ENCODE data around the gene SCD.

The SCD gene

DNA sequence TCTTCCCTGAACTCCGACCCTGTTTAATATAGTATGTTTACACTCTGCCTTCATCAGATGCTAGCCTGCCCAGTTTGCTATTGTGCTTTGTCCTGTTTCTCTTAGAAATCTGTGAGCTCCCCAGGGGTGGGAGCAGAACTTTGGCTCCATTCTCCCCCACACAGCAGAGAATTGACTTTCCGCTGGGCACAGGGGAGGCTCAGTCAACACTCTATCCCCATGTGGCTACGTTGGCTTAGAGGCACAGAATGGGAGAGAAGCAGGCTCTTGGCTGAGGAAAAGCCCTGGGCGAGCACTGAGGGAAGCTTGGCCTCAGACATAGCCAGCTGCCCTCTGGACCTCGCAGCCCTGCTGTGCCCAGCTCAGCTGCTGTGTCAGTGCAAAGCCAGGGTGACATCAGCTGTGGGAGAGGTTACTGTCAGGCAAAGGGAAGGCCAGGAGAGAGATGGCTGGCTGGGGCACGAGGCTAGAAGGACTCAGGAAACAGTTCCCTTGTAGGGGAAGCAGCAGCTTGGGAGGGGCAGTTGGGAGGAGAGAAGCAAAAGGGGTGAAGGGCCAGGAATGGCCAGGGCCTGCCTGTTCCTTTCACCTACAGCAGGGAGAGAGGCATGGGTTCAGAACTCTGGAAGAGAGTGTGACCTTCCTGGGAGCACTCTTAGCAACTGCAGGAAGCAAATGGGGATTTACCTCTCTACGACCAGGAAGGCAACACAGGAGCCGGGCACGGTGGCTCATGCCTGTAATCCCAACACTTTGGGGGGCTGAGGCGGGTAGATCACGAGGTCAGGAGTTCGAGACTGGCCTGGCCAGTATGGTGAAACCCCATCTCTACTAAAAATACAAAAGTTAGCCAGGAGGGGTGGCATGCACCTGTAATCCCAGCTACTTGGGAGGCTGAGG is 5.8 kb upstream of the SCD start:
- DNase-seq, result peak; percentile 65 to 86 (median 75)

DNA sequence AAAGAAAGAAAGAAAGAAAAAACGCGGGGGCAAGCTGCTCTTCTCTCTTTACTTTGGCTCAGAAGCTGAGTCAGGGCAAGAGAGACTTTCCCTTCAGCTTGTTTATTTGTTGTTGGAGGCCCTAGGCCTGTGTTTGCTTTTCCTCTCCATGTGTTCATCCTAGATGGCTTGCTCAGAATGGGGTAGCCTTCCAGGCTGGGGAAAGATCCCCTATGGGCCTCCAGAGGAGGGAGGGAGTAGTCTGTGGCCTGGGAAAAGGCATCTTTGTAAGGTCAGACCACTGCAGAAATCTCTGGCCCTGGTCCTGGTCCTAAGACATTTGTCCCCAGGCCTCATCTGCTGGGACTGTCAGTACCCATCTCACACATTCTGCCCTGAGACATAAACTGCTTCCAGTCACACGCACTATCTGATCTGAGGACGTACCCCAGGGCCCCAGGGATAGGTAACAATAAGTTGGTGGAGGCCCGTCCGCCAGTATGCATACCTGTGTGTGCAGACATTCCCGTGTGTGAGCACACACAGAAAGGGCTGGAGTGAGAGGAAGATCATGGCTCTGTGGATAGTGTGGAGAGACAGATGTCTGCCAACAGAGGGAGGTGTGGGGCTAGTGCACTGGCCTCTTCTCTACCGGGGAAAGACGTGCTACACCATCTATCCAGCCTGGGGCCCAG is 4.9 kb upstream of the SCD start:
- peak; percentile 51 to 72 (median 58) for DNase-seq

- DNase-seq, result no peak
These were observed 4.4 kb upstream of the SCD start for GRCh38 chr10:100342627-100342972.

GRCh38 chr10:100344241-100344788 is 2.7 kb upstream of the SCD start:
- DNase-seq, result peak in 2 of 3 donors; percentile 31 to 52

DNA sequence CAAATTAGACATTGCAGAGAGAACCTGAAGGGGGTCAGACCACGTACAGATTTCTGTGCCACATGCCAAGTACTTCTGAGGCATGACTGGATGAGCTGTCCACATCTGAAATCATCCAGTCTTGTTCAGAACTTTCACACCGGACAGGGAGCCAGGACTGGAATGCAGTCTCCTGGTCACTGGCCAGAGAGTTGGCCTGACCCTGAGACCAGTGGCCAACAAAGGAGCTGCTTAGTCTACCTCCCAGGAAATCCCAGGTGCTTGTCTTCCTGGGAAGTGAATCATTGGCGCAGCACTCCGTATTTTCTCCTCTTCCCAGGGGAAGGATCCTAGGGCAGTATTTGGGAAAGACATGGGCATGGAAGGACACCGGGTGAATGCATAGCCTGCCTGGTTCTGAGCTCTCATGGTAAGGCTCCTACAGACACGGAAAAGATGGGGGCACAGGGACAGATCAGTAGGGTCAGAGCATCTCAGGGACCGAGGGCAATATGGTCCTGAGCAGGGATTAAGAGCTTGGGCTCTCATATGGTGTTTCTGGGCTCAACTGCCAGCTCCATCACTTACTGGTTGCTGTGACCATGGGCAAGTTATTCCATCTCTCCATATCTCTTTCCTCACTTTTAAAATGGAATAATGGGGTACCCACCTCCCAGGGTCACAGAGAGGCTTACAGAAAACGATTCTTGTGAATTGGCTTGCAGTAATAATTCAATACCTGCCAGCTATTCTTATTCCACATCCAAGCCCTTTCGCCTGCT is 1.3 kb upstream of the SCD start:
- peak in 1 of 3 donors; percentile 22 for DNase-seq

DNA sequence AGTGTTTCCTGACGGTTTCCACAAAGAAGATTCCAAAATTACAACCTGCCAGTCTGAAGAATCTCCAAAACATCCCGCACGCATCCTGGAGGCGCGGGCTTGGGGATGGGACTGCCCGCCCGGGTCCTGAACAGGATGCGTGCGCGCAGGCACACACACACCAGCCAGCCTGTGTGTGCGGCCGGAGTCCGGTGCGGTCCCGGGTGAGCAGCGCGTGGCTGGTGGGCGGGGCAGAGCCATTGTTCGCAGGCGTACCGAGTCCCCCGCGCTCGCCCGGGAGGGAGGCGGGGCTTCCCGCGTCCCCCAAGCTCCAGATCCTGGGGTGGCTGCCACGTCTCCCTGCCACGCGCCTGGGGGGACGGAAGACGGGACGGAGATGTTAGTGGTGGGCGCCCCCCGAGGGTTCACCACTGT is 675 bp upstream of the SCD start:
- DNase-seq, result peak; percentile 53 to 90 (median 60)

DNA sequence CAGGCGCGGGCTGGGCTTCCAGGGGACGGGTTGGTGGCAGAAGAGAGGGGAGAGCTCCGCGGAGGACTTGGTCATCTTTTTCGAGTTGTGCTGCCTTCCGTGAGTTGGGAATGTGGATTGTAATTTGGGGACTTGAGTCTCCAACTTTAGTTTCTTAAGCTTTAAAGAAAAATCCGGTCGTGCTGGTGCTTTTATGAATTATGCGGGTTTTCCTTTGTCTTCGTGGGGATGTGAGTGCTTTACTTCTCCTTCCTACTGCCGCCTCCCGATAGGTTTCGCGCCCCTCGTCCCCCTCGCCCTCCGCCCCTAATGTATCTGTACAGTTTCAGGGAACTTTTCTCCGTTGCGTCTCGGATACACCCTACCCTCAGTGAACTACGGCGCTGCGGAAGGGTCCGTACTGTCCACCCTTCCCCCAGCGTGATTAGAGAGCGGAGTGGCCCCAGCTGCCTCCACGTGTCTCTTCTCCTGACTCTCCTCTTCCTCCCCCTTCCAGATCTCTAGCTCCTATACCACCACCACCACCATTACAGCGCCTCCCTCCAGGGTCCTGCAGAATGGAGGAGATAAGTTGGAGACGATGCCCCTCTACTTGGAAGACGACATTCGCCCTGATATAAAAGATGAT is 649 bp downstream of the SCD start:
- no peak for DNase-seq

GRCh38 chr10:100348389-100348927 is 1.4 kb downstream of the SCD start:
- DNase-seq, result no peak

GRCh38 chr10:100349087-100349486 is 2.1 kb downstream of the SCD start:
- DNase-seq, result no peak

GRCh38 chr10:100349672-100350071 is 2.6 kb downstream of the SCD start:
- DNase-seq, result no peak

DNA sequence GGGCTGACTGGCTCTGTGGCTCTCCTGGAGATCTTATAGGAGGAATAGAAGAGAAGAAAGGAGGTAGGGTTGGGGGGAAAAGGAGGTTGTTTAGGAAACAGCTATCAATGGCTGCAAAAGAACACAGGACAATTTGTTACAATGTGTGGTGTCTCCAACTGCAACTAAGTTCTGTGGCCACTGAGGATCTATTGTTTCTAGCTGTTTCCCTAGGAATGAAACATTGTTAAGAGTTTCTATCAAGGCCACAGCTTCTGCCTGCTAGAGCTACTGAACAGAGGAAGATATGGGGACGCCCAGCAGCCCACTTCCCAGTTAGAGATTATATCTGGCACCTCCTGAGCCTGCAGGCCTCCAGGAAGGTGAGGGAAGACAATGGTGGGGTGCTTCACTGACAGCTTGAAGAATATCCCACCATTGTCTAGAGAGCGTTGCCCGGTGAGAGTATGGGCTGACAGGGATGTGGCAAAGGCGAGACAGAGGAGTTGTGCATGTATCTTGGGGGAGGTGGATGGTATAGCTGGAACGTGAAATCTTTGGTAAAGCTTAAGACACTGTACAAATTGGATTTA is 4.0 kb downstream of the SCD start:
- DNase-seq, result no peak

DNA sequence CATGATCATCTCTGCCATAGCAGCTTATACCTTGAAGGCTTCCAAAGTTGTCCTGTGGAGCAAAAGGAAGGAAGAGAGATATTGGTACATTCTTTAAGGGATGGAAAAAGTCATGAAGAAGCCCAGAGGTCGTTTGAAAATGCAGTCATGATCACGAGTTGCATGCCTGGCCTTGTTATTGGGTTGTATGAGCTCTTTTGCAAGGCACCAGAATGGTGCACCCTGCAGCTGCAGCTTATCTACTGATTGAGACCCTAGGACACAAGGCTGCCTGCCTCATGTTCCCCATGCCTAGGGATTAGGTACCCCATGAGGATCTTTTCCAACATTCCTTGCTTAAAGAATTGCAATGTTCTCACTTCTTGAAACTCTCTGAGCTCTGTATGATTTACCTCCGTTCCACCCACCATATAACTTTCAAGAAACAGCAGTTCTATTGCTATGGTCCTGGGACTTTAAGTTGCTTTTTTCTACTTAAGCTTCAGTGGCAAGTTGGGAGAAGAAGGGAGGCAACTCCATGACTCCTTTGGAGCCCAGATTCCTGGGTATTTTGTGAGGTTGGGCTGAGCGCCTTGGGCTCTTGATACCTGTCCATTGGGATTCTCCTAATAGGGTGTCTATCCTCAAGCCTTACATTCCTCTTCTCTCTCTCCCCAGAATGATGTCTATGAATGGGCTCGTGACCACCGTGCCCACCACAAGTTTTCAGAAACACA is 6.9 kb downstream of the SCD start:
- DNase-seq, result no peak

DNA sequence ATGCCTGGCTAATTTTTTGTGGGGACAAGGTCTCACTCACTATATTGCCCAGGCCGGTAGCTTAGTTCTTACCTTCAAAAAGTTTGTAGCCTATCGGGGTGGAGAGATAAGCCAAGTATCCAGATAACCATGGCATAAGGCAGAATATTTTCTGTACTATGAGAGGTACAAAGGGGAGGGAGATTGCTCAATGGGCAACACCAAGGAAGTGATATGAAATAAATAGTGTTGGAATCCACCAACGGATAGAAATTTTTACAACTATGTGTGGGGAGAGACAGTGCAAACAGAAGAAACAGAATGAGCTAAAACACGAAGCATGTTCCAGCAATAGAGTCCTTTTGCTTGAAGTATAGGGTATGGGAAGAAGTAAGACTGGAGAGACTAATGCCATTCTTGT is 8.1 kb downstream of the SCD start:
- DNase-seq, result no peak

DNA sequence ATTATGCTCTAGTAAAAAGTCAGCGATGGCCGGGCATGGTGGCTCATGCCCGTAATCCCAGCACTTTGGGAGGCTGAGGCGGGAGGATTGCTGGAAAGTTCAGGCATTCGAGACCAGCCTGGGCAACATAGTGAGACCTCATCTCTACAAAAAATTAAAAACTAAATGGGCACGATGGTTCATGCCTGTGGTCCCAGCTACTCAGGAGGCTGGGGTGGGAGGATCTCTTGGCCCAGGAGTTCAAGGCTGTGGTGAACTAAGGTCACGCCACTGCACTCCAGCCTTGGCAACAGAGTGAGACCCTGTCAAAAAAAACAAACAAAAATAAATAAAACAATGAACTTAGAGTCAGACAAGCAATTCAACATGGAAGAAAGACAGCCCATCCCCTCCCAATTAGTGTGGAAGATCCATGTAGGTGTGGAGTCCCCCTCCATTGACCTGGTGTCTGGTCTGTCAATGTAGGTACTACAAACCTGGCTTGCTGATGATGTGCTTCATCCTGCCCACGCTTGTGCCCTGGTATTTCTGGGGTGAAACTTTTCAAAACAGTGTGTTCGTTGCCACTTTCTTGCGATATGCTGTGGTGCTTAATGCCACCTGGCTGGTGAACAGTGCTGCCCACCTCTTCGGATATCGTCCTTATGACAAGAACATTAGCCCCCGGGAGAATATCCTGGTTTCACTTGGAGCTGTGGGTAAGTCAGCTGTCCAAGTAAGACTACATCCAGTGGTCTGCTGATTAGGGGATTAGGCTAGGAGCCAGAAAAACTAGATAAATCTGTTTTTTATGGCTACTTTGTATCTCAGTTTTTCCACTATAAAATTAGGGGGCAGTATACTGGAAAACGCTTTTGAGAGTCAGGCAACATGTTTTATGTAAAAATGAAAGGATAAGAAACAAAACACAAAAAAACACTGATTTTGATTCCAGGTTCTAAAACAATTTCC is 9.3 kb downstream of the SCD start:
- DNase-seq, result no peak

DNA sequence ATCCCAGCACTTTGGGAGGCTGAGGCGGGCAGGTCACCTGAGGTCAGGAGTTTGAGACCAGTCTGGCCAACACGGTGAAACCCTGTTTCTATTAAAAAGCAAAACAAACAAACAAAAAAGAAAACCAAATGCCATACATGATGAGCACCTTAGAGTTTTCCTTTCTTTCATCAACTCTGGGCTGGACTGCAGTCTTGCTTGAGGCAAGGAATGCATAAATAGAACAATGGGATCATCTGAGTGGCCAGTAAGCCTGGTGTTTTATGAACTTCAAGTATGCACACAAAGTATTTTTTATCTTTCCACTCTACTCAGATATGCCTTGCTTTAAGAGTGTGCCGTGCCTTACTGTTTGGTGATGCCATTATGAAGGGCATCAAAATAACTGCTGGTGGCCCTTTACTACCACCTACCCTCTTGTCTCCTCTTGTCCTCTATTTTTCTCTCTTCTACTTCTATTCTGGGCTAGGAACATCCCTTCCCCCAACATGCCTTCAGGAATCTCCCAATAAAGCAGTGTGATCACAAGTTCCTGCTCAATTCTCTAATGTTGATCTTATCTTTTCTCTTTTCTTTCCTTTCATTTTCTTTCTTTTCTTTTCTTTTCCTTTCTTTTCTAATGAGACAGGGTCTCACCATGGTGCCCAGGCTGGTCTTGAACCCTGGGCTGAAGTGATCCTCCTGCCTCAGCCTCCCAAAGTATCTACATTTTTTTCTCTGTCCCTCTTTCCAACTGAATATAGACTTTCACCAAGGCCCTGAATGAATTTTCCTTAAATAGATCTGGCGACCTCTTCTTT is 10.2 kb downstream of the SCD start:
- DNase-seq, result no peak

GRCh38 chr10:100359030-100359432 is 12.0 kb downstream of the SCD start:
- no peak for DNase-seq

DNA sequence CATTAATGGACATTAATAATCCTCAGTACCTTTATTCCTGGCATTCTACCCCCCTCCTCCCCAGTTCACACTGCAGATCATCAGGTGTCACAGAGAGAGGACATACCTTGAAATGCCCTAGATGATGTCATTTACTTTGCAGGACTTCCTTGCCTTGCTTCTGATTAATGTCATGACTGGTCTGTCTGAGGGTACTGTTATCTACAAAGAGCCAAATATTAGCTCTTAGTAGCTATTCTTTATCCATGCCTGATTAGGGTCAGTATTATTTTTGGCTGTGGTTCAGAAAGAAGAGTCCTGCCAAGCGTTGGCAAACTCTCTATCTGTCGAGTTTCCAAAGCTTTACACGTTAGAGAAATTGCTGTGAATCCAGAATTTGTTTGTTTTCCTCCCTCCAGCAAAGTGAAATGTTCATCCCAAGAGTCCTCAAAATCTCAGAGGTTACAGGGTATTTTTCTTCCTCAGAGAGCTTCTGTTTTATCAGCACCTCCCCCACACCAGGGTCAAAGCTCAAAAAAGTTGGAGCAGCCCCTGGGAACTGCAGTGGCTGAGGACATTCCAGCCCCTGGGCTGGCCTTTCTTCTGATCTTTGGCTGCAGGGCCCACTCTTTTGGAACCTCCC is 12.6 kb downstream of the SCD start:
- DNase-seq, result no peak

- no peak for DNase-seq
These were observed 13.2 kb downstream of the SCD start for GRCh38 chr10:100360234-100360633.
